ENCODE results near the gene RNF5.

- TF ChIP-seq MAFK (IDR thresholded peaks at IDR 0.05; ENCODE audit: low read depth, low read length), result no peak
- no peak for TF ChIP-seq ELK1 (IDR thresholded peaks at IDR 0.05; ENCODE audit: borderline replicate concordance, low read depth, low read length)
- no peak for TF ChIP-seq MAZ (IDR thresholded peaks at IDR 0.05; ENCODE audit: borderline replicate concordance, low read depth, low read length)
- TF ChIP-seq CTCF (conservative IDR thresholded peaks at IDR 0.05; ENCODE audit: low read depth, low read length), result no peak
- no peak for TF ChIP-seq POLR2A (IDR thresholded peaks at IDR 0.05; ENCODE audit: low read depth, low read length)
Observed at GRCh38 chr6:32183483-32184083, 5.4 kb downstream of the RNF5 start.

Measured in IMR-90 (cell line).